ENCODE results near the gene HNRNPA3.
A peak's percentile ranks its signal among the peaks of the same experiment; 100 is the strongest.
"Not testable (repeated sequence)": the region's sequence is repeated elsewhere in the genome, so short reads cannot be mapped to it uniquely, and the experiment has no call there.

The HNRNPA3 gene

DNA sequence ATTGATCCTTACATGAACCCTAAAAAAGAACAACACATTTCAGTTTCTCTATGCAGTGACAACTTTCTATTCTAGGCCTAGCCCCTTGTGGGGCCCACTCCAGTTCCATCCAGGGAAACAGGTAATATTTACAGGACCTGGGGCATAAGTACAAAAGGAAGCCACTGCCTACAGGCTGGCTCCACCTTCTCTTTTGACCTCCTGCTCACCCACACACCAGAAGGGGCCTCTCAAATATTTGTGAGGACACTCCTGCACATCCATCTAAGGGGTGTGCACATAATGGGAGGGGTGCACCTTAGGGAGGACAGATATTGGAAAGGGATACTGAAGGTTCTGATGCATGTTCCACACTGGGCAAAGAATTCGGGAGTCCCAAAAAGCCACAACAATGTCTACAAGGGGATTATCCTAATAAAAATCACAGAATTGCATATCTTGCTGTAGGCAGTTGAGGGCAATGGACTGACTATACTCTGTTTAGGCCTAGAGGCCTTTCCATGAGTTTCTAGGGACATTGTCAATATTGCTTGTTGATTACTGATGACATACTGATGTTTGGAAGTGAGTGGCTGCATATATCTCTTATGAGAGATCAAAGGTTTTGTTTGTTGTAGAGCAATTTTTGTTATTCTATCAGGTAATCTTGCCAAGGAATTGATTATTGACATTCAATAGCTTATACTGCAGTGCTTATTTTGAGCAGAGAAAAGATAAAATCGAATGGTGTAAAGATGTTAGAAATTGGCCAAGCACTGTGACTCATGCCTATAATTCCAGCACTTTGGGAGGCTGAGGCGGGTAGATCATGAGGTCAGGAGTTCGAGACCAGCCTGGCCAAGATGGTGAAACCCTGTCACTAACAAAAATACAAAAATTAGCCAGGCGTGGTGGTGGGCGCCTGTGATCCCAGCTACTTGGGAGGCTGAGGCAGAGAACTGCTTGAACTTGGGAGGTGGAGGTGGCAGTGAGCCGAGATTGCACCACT lies 23.8 kb upstream of the HNRNPA3 start:
- DNase-seq (ENCODE audit: low read depth), result no peak

DNA sequence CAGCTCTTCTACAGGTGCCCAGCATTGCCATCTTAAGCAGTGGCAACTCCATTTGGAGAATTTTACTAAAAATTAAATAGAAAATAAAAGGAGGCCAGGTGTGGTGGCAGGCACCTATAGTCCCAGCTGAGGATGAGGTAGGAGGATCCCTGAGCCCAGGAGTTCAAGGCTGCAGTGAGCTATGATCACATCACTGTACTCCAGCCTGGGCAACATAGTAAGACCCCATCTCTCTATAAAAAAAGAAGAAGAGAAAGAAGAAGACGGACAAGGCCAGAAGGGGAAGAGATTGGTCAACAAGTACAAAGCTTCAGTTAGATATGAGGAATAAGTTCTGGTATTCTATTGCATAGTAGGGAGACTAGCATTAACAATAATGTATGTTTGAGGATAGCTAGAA lies 21.7 kb upstream of the HNRNPA3 start:
- DNase-seq (ENCODE audit: low read depth), result no peak

DNA sequence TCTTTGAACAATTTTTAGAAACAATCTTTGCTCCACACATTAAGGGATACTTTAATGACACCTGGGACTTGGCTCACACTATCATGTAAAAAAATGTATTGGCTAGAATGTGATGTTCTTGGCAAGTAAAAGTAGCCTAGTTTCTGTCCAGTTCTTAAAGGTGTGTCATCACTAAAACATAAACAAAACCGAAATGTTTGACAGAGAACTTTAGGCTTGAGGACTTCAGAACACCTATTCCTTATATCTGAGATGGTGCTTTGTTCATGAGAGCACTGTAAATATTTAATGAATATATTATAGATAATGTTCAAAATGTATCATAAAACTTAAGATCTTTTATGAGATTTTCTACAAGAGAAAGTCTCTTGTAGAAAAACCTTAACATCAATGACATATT lies 19.8 kb upstream of the HNRNPA3 start:
- DNase-seq (ENCODE audit: low read depth), result no peak

DNA sequence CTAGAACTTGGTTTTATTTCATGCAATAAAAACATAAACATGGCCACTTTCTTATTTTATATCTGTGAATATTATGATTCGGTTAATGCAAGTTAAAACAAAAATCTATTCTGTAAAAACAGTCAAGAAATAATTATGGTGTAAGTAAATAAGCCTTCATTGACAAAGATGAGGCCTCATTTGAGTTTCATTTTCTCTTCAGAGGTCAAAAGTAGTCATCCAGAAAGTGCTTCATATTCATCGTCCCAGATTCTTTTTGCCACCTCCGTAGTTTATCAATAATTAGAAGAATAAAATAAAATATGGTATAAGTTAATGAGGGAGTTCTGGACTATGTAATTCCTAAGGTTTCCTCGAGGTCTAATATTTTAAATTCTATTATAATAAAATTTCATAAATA lies 19.4 kb upstream of the HNRNPA3 start:
- DNase-seq (ENCODE audit: low read depth), result no peak

DNA sequence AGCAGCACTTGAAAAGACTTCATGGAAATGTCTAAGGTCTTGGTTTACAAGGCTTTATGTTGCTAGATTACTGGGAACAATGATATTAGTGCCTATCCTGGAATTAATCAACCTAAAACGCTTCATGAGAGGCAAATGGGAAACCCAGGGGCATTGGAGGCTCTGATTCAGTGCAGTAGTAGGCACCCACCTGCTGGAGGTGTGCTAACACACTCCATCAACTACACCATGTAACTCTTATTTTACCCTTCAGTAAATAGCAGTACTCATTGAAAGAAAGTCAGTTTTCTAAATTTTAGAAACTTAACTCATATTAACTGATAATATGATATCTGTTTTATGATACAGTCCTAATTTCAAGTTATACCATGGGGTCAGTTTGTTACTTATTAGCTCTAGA lies 17.4 kb upstream of the HNRNPA3 start:
- DNase-seq (ENCODE audit: low read depth), result no peak

DNA sequence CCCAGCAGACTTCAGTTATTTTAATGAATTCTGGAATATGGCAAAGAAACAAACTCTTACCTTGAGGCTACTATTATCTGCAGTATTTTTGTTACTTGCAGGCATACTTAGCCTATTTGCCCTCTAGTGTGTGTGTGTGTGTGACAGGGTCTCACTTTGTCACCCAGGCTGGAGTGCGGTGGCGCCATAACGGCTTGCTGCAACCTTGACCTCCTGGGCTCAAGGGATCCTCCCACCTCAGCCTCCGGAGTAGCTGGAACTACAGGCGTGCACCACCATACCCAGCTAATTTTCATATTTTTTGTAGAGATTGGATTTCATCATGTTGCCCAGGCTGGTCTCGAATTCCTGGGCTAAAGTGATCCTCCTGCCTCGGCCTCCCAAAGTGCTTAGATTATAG lies 12.2 kb upstream of the HNRNPA3 start:
- not testable (repeated sequence) for DNase-seq (ENCODE audit: low read depth)

DNA sequence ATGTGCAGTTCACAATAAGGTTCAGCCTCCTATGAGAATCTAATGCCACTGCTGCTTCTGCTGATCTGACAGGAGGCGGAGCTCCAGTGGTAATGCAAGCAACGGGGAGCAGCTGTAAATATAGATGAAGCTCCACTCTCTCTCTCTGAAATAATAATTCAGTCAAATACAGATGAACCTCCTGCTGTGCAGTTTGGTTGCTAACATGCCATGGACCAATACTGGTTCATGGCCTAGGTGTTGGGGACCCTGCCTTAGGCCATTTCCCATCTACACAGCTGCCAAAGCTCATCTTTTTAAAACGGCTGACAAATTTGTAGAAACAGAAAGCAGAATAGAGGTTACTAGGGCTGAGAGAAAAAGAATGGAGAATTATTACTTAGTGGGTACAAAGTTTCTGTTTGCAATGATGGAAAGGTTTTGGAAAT lies 10.7 kb upstream of the HNRNPA3 start:
- DNase-seq (ENCODE audit: low read depth), result no peak

DNA sequence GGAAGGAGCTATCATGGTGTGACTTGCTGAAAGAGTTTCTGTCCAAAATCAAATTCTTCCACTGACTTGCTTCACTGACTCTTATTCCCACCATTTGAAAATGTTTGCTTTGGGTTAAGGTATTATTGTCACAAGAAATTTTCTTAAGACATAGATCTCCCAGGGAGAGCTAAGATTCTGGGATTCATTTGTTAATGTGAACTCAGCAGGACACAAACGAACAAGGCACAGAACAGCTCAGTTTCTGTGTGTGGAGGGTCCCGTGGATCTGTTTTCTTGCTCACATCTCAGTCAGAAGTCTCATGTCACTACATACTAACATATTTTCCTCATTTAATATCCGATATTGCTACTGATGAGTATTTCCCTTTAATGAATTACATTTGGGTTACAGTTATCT lies 8.2 kb upstream of the HNRNPA3 start:
- DNase-seq (ENCODE audit: low read depth), result no peak

DNA sequence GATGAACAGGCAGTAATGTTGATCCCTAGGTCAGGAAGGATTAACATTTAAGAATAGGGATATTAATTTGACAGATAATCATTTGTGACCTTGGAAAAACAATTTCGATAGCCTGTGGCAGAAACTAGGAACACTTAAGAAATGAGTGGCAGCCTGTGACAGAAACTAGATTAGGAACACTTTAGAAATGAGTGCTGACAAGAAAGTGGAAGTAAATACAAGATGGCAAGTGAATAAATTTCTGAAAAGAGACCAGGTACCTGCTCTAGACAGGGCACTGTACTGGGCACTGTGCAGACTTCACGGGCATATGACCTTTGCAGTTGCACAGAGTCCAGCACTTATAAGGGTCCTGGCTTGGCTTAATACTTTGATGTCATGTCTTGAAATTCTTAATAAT lies 5.5 kb upstream of the HNRNPA3 start:
- DNase-seq (ENCODE audit: low read depth), result no peak

DNA sequence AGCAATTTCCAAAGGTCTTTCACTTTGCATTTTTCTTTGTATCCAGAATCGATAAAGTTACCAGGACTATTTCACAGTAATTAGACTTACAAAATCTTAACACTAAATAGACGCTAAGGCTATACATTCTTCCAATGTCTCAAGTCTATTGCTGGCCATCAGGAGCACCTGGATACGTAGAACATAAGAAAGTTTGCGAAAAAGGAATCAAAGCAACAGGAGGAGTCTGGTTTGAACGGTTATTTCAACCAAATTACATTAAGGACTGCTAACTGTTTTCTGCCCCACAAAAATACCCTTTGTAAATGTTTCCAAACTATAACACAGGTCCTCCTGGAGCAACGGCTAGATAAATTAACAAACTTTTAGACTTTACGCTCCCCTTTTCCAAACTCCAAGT lies 1.4 kb upstream of the HNRNPA3 start:
- no peak for DNase-seq (ENCODE audit: low read depth)

DNA sequence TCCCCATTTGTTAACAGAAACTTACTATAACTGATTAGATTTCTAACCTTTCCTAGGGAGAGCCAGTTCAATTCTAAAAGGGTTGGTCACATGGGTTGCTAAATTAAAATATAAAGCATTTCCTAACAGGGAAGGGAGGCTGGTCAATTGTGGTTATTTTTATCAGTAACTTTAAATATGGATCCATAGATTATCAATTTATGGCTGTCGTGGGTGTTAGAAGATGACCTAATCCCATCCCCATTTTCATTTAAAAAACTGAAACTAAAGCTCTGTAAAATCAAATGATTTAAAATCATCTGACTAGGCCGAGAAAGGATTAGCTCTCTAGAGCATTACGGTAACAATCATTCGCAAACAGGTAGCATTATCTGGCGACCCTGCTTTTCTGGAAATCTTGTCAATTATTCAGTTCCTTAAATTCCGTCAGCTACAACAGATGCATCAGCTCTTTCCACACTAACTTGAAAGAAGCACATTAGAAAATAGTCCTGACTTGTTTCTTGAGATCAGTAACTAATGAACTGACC lies 953 bp upstream of the HNRNPA3 start:
- DNase-seq (ENCODE audit: low read depth), result no peak

DNA sequence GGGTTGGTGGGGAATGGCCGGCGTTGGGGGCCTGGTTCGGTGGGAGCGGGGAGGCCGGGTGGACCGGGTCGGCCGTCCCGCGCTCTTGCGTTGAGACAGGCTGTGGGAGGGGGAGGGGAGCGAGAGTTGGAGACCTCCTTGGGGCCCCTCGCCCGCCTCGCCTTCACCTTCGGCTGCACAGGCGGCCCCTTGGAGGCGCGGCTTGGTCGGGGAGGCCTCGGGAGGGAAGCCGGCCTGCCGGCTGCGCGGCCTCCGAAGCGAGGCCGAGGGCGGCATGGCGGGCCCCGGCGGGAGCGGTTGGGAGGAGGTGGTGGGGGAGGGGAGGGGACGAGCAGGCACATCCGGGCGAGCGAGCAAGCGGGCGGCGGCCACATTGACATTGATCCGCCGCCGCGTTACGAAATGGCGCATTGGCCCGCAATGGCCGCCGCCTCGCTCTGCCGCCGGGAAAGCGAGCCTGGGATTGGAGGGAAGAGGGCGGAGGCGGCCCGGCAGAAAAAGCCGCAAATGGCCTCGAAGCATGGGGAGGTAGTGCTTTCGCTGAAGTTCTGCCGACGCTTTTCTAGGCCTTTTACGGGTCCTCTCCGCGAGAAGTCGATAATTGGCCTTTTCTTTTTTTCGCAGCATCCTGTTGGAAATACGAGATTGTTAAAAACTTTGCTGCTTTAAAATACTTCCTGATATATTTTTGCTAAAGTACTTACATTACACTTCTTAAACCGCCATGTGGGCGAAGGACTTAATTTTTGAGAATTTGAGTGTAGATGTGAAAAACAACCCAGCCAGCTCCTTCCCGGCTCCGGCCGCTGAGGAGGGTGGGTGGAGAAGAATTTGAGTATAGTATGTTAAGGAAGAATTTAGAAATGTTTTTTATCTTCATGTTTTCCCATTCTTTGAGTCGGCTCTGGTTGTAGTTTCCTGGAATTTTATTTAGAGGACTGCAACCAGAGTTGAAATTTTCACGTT lies 580 bp downstream of the HNRNPA3 start:
- DNase-seq (ENCODE audit: low read depth), result peak; percentile 90

DNA sequence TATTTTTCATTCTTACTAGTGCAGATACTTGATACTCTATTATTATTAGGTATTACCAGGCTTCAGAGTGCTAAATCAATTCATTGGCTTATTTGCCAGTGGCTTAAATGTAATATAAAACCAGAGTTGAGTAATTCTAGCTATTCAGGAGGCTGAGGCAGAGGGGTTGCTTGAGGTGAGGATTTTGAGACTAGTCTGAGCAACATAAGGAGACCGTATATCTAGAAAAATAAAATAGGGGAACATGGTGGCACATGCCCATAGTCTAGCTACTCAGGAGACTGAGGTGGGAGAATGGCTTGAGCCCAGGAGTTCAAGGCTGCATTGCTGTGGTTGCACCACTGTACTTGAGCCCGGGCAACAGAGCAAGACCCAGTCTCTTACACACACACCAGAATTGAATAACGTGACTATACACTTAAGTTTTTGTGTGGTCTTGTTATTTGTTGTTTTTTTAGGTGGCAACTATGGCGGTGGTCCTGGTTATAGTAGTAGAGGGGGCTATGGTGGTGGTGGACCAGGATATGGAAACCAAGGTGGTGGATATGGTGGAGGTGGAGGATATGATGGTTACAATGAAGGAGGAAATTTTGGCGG lies 4.8 kb downstream of the HNRNPA3 start:
- DNase-seq (ENCODE audit: low read depth), result no peak

DNA sequence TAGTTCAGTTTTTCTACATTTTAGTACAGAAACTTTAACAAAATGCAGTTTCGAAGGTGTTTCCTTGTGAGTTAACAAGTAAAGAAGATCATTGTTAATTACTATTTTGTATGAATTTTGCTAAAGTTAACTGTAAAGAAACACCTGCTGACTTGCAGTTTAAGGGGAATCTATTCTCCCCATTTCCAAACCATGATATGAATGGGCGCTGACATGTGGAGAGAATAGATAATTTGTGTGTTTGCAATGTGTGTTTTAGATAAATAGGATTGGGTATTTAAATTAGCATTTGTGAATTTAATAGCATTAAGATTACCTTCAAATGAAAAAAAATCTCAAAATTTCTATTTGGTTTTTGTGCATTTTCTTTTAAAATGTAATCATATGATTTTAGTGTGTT lies 7.2 kb downstream of the HNRNPA3 start:
- not testable (repeated sequence) for DNase-seq (ENCODE audit: low read depth)

DNA sequence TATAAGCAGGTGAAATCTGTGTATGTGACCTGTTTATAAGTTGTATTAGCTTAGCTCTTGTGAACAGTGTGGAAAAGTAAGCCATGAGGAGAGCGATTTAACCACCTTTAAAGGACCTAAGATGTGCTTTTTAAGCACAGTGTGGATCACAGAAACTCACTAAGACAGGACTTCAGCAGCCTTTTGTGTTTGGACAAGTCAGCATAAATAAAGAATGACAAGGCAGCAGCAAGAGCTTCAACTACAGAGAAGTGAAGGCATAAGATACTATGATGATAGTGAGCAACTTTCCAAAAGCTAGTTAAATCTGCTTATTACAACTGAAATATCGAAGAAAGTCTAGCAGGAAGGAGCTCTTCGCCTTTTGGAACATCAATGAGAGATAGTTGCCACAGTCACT lies 8.9 kb downstream of the HNRNPA3 start:
- no peak for DNase-seq (ENCODE audit: low read depth)

DNA sequence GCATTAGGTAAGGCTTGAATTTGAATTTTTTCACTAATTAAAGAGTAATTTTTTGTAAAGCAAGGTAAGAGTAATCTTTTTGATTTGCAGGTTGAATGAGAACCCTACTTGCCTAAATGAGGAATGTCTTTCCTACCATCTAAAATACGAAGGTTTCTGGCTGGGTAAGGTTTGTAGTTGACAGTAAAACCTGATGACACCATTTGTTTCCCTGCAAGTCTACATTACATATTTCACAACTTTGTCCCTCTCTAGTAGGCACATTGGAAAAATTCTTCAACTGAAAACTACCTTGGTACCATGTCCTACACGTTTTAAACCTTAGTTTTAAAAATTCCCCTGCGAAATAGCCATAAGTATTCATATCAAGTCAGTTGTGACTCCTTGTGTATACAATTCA lies 9.4 kb downstream of the HNRNPA3 start:
- DNase-seq (ENCODE audit: low read depth), result no peak

DNA sequence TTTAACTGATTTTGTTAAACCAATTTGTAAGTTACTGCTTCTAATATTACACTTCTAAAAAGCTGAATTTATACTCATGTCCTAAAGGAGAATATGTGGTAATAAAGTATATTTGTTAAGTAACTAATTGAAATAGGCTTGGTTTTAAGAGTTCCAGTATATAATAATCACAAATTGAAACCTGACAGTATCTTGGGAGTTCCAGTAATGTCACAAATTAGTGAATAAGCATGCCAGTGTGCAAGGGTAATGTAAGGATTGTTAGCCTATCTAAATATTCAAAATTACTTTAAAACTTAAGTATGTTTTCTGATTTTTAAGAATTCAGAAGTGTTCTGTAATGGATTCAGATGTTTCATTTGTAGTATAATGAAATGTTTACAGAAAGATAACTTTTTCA lies 10.8 kb downstream of the HNRNPA3 start:
- DNase-seq (ENCODE audit: low read depth), result not testable (repeated sequence)

DNA sequence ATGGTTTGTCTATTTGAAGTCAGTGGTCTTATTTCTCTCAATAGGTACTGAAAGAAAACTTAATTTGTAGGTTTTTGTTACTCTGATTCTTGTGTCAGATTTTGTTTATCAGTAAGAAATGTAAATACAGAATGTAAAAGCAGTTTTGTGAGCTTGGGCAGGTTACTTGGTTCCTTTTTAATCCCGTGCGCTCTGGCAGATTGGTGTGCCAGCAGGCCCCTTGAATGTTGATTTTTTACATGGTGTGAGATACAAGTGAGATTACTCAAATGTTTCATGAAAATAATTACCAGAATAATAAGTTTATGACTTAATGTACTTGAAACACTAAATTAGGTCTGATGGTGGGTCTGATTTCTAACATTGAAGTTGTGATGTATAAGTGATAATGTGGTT lies 13.4 kb downstream of the HNRNPA3 start:
- no peak for DNase-seq (ENCODE audit: low read depth)

DNA sequence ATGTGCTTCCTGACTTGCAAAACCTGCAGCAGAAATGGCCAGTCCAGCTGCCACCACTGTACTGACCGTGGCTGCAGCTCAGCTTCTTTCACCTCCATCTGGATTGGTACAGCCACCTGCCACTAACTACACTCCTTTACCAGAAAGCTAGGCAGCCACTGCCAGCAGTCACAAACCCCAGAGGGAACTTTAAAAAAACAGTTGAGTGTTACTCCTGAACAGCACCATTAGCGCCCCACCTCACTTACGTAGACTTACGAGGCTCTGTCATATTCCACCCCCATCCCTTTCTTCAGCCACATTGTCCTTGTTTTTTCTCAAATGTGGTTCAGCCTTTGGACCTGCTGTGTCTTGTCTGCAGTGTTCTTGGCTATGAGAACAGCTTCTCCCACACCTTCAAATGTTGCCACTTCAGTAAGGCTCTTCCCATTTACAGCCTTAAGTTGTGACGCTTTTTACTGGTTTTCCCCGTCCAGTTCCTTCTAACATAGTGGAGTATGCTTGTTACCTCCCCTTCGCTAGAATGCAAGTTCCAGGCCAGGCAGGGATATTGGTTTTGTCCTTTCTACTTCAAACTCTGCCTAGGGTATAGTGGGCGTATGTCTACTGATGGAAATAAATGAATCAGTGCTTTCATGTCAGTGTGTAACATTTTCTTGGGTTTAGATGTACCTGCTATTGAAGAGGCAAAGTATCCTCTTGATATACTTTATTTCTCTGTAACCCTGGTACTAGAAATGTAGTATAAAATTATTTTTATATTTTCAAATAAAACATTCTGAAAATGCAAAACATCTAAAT lies 17.0 kb downstream of the HNRNPA3 start:
- DNase-seq (ENCODE audit: low read depth), result no peak

DNA sequence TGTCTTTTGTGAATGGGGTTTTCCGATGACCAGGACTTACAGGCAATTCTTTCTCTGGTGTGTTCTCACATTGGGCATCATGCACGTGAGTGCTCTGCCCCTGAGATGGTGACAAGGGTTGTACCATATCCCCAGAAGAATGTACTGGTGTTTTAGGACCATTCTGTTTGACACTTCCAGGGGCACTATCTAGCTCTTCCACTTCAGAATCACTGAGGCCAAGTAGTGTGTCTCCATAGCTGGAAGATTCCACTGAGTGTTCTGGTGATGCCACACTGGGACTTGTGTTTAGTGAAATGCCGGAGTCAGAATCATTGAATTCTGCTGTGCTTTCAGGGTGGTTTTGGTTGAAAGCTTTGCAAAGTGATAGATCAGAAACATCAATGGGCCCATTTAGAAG lies 18.7 kb downstream of the HNRNPA3 start:
- no peak for DNase-seq (ENCODE audit: low read depth)

DNA sequence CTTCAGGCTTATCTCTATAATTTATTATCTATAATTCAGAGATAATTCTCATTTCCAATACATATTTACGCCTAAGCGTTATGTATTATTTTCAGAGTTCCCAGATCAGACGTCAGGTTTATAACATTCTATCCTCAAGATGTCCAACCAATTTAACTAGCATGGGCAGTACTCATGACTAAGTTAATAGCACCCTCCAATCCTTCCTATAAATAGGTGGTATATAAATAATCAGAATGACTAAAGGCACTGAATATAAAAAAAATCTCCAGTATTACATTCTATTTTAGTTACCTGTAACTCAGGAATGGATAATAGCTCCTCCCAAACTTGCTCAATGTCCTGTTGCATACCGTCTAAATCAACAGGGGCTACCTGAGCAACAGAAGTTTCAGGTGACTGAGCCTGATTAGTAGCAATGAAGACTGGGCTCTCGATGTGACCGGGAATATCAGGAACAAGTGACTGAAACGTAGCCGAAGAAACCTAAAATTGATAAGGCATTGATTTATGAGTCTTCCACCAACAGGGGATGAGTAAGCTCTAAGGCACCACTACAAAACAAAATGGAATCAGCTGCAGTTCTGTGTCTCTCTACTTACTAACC lies 19.6 kb downstream of the HNRNPA3 start:
- no peak for DNase-seq (ENCODE audit: low read depth)

Data from ELR (cell line).